IMR-90 (cell line): ENCODE data around the gene DHX40. TPM values are rescaled to one million over a fixed set of nuclear protein-coding genes. Genes with fewer than 3 reads are reported as not detected.

ENCODE experiments used
- ATAC-seq: fragments of 200-7000 bp; cut with Tn5 transposase; 2 replicates; pipeline ENCODE4 v1.9.1; 2020; ENCODE audit warnings: low read depth, mild to moderate bottlenecking, moderate library complexity
- BruUV-seq: library from RNA; stranded (reverse); fragments of 400-500 nt; replicated peaks from 2 replicates; lab custom pipeline; 2021; lab: Mats Ljungman, UMichigan
- CTCF ChIA-PET: fragments of 300-600 bp; formaldehyde crosslinking; extraction: SDS; loops from one replicate; lab custom pipeline; 2021; ENCODE audit warnings: antibody characterized with exemption; lab: Yijun Ruan, JAX
- POLR2A ChIA-PET: fragments of 300-600 bp; sonication (Branson Sonifier 250); formaldehyde crosslinking; loops from one replicate; lab custom pipeline; 2022; ENCODE audit warnings: antibody characterized with exemption; ENCODE audit not compliant: unreplicated experiment; lab: Charles Lee
- DNase-seq: peaks from one replicate; pipeline ENCODE4 v3.0.0; 2013
- H2AFZ ChIP-seq: replicated peaks from 2 replicates; pipeline ENCODE3; 2013; ENCODE audit warnings: low read length, mild to moderate bottlenecking; ENCODE audit not compliant: poor library complexity
- H2AK5ac ChIP-seq: 2 replicates; pipeline ENCODE4 v1.6.1; 2013; ENCODE audit warnings: low read depth, low read length, inconsistent platforms
- H2AK9ac ChIP-seq: replicated peaks from 2 replicates; pipeline ENCODE3; 2013; ENCODE audit warnings: mild to moderate bottlenecking, low read depth, low read length, moderate library complexity; ENCODE audit not compliant: poor library complexity
- H2BK120ac ChIP-seq: 2 replicates; pipeline ENCODE4 v1.6.1; 2013; ENCODE audit warnings: low read depth, low read length, inconsistent platforms
- H2BK15ac ChIP-seq: 3 replicates; pipeline ENCODE4 v1.6.1; 2013; ENCODE audit warnings: low read depth, low read length, inconsistent platforms
- H2BK20ac ChIP-seq: 2 replicates; pipeline ENCODE4 v1.6.1; 2013; ENCODE audit warnings: low read depth, mild to moderate bottlenecking, inconsistent platforms, low read length, moderate library complexity
- H2BK5ac ChIP-seq: 2 replicates; pipeline ENCODE4 v1.6.1; 2013; ENCODE audit warnings: mild to moderate bottlenecking, low read depth, low read length, inconsistent platforms; ENCODE audit not compliant: poor library complexity, severe bottlenecking
- H3K14ac ChIP-seq: replicated peaks from 2 replicates; pipeline ENCODE4 v1.6.1; 2013; ENCODE audit warnings: low read depth, low read length, inconsistent platforms
- H3K18ac ChIP-seq: 2 replicates; pipeline ENCODE4 v1.6.1; 2013; ENCODE audit warnings: low read depth, low read length, control low read depth
- H3K23ac ChIP-seq: 2 replicates; pipeline ENCODE4 v1.6.1; 2013; ENCODE audit warnings: low read depth, low read length, inconsistent platforms
- H3K27ac ChIP-seq: 2 replicates; pipeline ENCODE4 v1.5.1; 2013; ENCODE audit warnings: mild to moderate bottlenecking, control low read depth, low read length; ENCODE audit not compliant: insufficient read depth
- H3K27me3 ChIP-seq: 2 replicates; pipeline ENCODE4 v1.6.1; 2013; ENCODE audit warnings: low read length; ENCODE audit not compliant: control insufficient read depth, insufficient read depth
- H3K36me3 ChIP-seq: 2 replicates; pipeline ENCODE4 v1.6.1; 2013; ENCODE audit warnings: low read length, mixed read lengths; ENCODE audit not compliant: control insufficient read depth, insufficient read depth
- H3K4ac ChIP-seq: 2 replicates; pipeline ENCODE4 v1.6.1; 2013; ENCODE audit warnings: low read depth, low read length, inconsistent platforms
- H3K4me1 ChIP-seq: 2 replicates; pipeline ENCODE4 v1.6.1; 2013; ENCODE audit warnings: low read length, mixed read lengths; ENCODE audit not compliant: control insufficient read depth, insufficient read depth
- H3K4me2 ChIP-seq: 2 replicates; pipeline ENCODE4 v1.6.1; 2013; ENCODE audit warnings: low read depth, mild to moderate bottlenecking, control low read depth, low read length, moderate library complexity
- H3K4me3 ChIP-seq: 2 replicates; pipeline ENCODE4 v1.5.1; 2013; ENCODE audit warnings: low read depth, mild to moderate bottlenecking, control low read depth, low read length, moderate library complexity; ENCODE audit not compliant: insufficient read depth
- H3K56ac ChIP-seq: 2 replicates; pipeline ENCODE4 v1.6.1; 2013; ENCODE audit warnings: low read length, inconsistent platforms; ENCODE audit not compliant: insufficient read depth; ENCODE audit errors: extremely low read depth
- H3K79me1 ChIP-seq, 2 experiments: 2 replicates each; pipeline ENCODE4 v1.6.1; 2013; ENCODE audit warnings: low read length in 2 of 2, inconsistent platforms in 1 of 2, low read depth in 1 of 2
- H3K9ac ChIP-seq: 2 replicates; pipeline ENCODE4 v1.6.1; 2013; ENCODE audit warnings: low read depth, low read length, control low read depth
- H3K9me1 ChIP-seq: 2 replicates; pipeline ENCODE4 v1.6.1; 2013; ENCODE audit warnings: low read length, inconsistent platforms; ENCODE audit not compliant: insufficient read depth
- H3K9me3 ChIP-seq: 2 replicates; pipeline ENCODE4 v1.6.1; 2013; ENCODE audit warnings: low read length; ENCODE audit not compliant: control insufficient read depth, insufficient read depth
- H4K20me1 ChIP-seq: 2 replicates; pipeline ENCODE4 v1.6.1; 2013; ENCODE audit warnings: low read length, inconsistent platforms; ENCODE audit not compliant: insufficient read depth
- H4K5ac ChIP-seq: 2 replicates; pipeline ENCODE4 v1.6.1; 2013; ENCODE audit warnings: mild to moderate bottlenecking, low read depth, low read length, control low read depth
- H4K8ac ChIP-seq, 2 experiments: 2 replicates each; pipeline ENCODE4 v1.6.1; 2013; ENCODE audit warnings: low read depth in 2 of 2, low read length in 2 of 2, control low read depth in 1 of 2, inconsistent platforms in 1 of 2
- H4K91ac ChIP-seq: 2 replicates; pipeline ENCODE4 v1.6.1; 2013; ENCODE audit warnings: low read depth, low read length, inconsistent platforms; ENCODE audit not compliant: insufficient read depth
- FOS ChIP-seq: fragments of 150-350 bp; IDR thresholded peaks from 2 replicates; pipeline ENCODE4 v1.6.1; 2016; ENCODE audit warnings: low read depth, low read length
- MAZ ChIP-seq: IDR thresholded peaks from 2 replicates; pipeline ENCODE4 v1.6.1; 2012; ENCODE audit warnings: low read depth, mild to moderate bottlenecking, low read length, improper control_type of control experiment, moderate library complexity, borderline replicate concordance
- WGBS, 2 experiments: methylation state at CpG; one replicate each; pipeline versions ENCODE4 v1.1.5 to v1.1.7; 2013; ENCODE audit warnings: missing lambda C conversion rate in 2 of 2; ENCODE audit not compliant: insufficient read length in 1 of 2; ENCODE audit errors: extremely low coverage in 2 of 2; 5-methylcytosine and 5-hydroxymethylcytosine counted together
- dilution Hi-C: fragments of 300-500 bp; cut with HindIII; formaldehyde crosslinking; loops from one replicate; pipeline ENCODE4 v1.14.3; 2018; ENCODE audit warnings: low sequenced_read_pairs; ENCODE audit not compliant: unreplicated experiment
- in situ Hi-C: fragments of 300-500 bp; cut with MboI; formaldehyde crosslinking; loops from 3 replicates; pipeline ENCODE4 v1.14.3; 2019; ENCODE audit warnings: low sequenced_read_pairs, inconsistent platforms, mixed read lengths
- intact Hi-C: fragments of 100-400 bp; cut with micrococcal nuclease; formaldehyde crosslinking; loops from 2 replicates; pipeline ENCODE4 v1.10.0; 2022
- polyA plus RNA-seq, 3 experiments: library from polyadenylated mRNA; depleted of rRNA; stranded (reverse); fragments of >200 nt; gene quantifications; 2 replicates each; pipeline ENCODE4 v1.2.3, GENCODE V29; 2012; ENCODE audit warnings: low replicate concordance in 1 of 3
- total RNA-seq: library from RNA; depleted of rRNA; stranded (reverse); fragments of >200 nt; gene quantifications from 2 replicates; pipeline ENCODE4 v1.2.3, GENCODE V29; 2012

DHX40 gene
- total and polyA plus RNA-seq, 2 of the 4 experiments (the other 2 are of a cell fraction): 17.4 to 44.4 TPM

DNA sequence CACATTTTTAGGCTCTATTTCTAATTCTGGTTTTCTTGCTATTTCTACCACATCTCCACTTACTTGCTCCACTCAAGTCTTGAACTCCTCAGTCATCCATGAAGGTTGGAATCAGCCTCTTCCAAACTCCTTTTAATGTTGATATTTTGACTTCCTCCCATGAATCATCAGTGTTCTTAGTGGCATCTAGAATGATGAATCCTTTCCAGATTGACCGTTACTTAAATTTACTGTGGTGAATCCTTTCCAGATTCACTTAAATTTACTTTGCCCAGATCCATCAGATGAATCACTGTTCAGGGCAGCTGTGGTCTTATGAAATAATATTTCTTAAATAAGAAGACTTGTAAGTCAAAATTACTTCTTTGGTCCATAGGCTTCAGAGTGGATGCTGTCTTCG, 86.7 kb downstream of the DHX40 start:
- dilution Hi-C loops (no loop called here), in situ Hi-C loops (no loop called here), intact Hi-C loops (no loop called here)
- Histone ChIP-seq H2AFZ (no peak overlapping the region), H3K27me3 (no peaks in the 10 kb centered on the region), H3K9ac (no peak overlapping the region), H3K18ac (no peak overlapping the region), H3K9me1 (peaks cover 4% of the 10 kb centered on the region; the same call in 1 of the 2 replicates), H4K5ac (no peak overlapping the region), H2BK120ac (no peak overlapping the region), H3K4ac (no peak overlapping the region), H3K4me3 (no peak overlapping the region), H2BK15ac (no peak overlapping the region), H3K79me1 (peaks cover 39 to 65% of the 10 kb centered on the region in 2 experiments), H3K14ac (no peak overlapping the region), H2AK5ac (no peak overlapping the region), H3K23ac (no peak overlapping the region), H2BK20ac (no peak overlapping the region), H3K27ac (no peak overlapping the region), H3K4me1 (peaks cover 5% of the 10 kb centered on the region; the same call in 1 of the 2 replicates), H2AK9ac (no peak overlapping the region), H2BK5ac (peak overlapping the region; percentile 9), H3K4me2 (no peak overlapping the region), H4K8ac (no peak overlapping the region), H4K20me1 (peaks cover 43% of the 10 kb centered on the region; the same call in 1 of the 2 replicates), H3K36me3 (peaks cover 59% of the 10 kb centered on the region), H3K56ac (no peak overlapping the region), H3K9me3 (peaks cover 5% of the 10 kb centered on the region), H4K91ac (no peak overlapping the region)
- ATAC-seq (peak; percentile 43), DNase-seq (peak; percentile 88)
- ChIA-PET POLR2A (no interaction called here), CTCF (interaction anchor here (1.3 kb wide), 1 partner anchor 8 kb away, joined by 3 read pairs; no protein-coding TSS in a partner anchor)
- no CpG with 5 or more reads among the region's 2 CpGs for WGBS, 2 experiments
- BruUV-seq: no TSS peak
- TF ChIP-seq FOS: 0 out of 2 replicates have a peak, but pooled peaks have one; percentile 20
- TF ChIP-seq MAZ: no peak
